ENCODE data around the gene AEBP1.
A peak's percentile ranks its signal among the peaks of the same experiment; 100 is the strongest.

The AEBP1 gene

GRCh38 chr7:44066494-44067063 is 37.6 kb upstream of the AEBP1 start:
- no peak for DNase-seq (ENCODE audit: low spot score)

- DNase-seq (ENCODE audit: low spot score): no peak
Observed at GRCh38 chr7:44067064-44067951, 36.8 kb upstream of the AEBP1 start.

- DNase-seq (ENCODE audit: low spot score): no peak
Observed at GRCh38 chr7:44068054-44068453, 36.1 kb upstream of the AEBP1 start.

- peak; percentile 88 for DNase-seq (ENCODE audit: low spot score)
Observed at GRCh38 chr7:44071726-44072363, 32.3 kb upstream of the AEBP1 start.

- peak; percentile 85 for DNase-seq (ENCODE audit: low spot score)
Observed at GRCh38 chr7:44072364-44073231, 31.5 kb upstream of the AEBP1 start.

- peak; percentile 84 for DNase-seq (ENCODE audit: low spot score)
Observed at GRCh38 chr7:44073664-44074348, 30.3 kb upstream of the AEBP1 start.

- DNase-seq (ENCODE audit: low spot score): no peak
Observed at GRCh38 chr7:44074349-44074695, 29.8 kb upstream of the AEBP1 start.

GRCh38 chr7:44075296-44076075 is 28.7 kb upstream of the AEBP1 start:
- no peak for DNase-seq (ENCODE audit: low spot score)

- no peak for DNase-seq (ENCODE audit: low spot score)
Observed at GRCh38 chr7:44076101-44076895, 27.8 kb upstream of the AEBP1 start.

GRCh38 chr7:44077061-44077460 is 27.1 kb upstream of the AEBP1 start:
- DNase-seq (ENCODE audit: low spot score): no peak

GRCh38 chr7:44077681-44078091 is 26.5 kb upstream of the AEBP1 start:
- DNase-seq (ENCODE audit: low spot score): no peak

- DNase-seq (ENCODE audit: low spot score): no peak
Observed at GRCh38 chr7:44078521-44078920, 25.6 kb upstream of the AEBP1 start.

- DNase-seq (ENCODE audit: low spot score): no peak
Observed at GRCh38 chr7:44079331-44080021, 24.7 kb upstream of the AEBP1 start.

- DNase-seq (ENCODE audit: low spot score): no peak
Observed at GRCh38 chr7:44080118-44080517, 24.0 kb upstream of the AEBP1 start.

GRCh38 chr7:44080686-44081265 is 23.4 kb upstream of the AEBP1 start:
- DNase-seq (ENCODE audit: low spot score): no peak

- DNase-seq (ENCODE audit: low spot score): no peak
Observed at GRCh38 chr7:44081266-44081748, 22.8 kb upstream of the AEBP1 start.

GRCh38 chr7:44082541-44083207 is 21.5 kb upstream of the AEBP1 start:
- DNase-seq (ENCODE audit: low spot score): peak; percentile 100

- no peak for DNase-seq (ENCODE audit: low spot score)
Observed at GRCh38 chr7:44083796-44084195, 20.3 kb upstream of the AEBP1 start.
